Hepatocyte (in vitro differentiated cells): ENCODE data around the gene AIFM2. TPM values are rescaled to one million over a fixed set of nuclear protein-coding genes. Genes with fewer than 3 reads are reported as not detected.

Experiments
- DNase-seq: peaks from one replicate; pipeline ENCODE4 v3.0.0-alpha.2; 2016; ENCODE audit warnings: low spot score
- H2AFZ ChIP-seq: fragments of 200-600 bp; sonication (generic); 2 replicates; pipeline ENCODE4 v1.6.0; 2016; ENCODE audit warnings: antibody characterized with exemption, mild to moderate bottlenecking
- H3K27ac ChIP-seq: fragments of 200-600 bp; sonication (generic); 2 replicates; pipeline ENCODE4 v1.5.1; 2016; ENCODE audit warnings: mild to moderate bottlenecking
- H3K27me3 ChIP-seq: fragments of 200-600 bp; sonication (generic); 2 replicates; pipeline ENCODE4 v1.6.1; 2016
- H3K36me3 ChIP-seq: fragments of 200-600 bp; sonication (generic); replicated peaks from 2 replicates; pipeline ENCODE4 v1.5.1; 2016; ENCODE audit warnings: low read depth; ENCODE audit not compliant: insufficient read depth
- H3K4me1 ChIP-seq: fragments of 200-600 bp; sonication (generic); 2 replicates; pipeline ENCODE4 v1.5.1; 2016; ENCODE audit warnings: mild to moderate bottlenecking, moderate library complexity; ENCODE audit not compliant: insufficient read depth
- H3K4me2 ChIP-seq: fragments of 200-600 bp; sonication (generic); 2 replicates; pipeline ENCODE4 v1.6.0; 2016
- H3K4me3 ChIP-seq: fragments of 200-600 bp; sonication (generic); 2 replicates; pipeline ENCODE4 v1.5.1; 2016; ENCODE audit warnings: mild to moderate bottlenecking
- H3K79me2 ChIP-seq: fragments of 200-600 bp; sonication (generic); 2 replicates; pipeline ENCODE4 v1.6.0; 2017; ENCODE audit warnings: mild to moderate bottlenecking
- H3K9me2 ChIP-seq: fragments of 200-600 bp; sonication (generic); replicated peaks from 2 replicates; pipeline ENCODE4 v1.6.0; 2017; ENCODE audit warnings: mild to moderate bottlenecking; ENCODE audit not compliant: insufficient read depth
- H3K9me3 ChIP-seq: fragments of 200-600 bp; sonication (generic); 2 replicates; pipeline ENCODE4 v1.5.1; 2016; ENCODE audit warnings: low read depth, mild to moderate bottlenecking
- H4K20me1 ChIP-seq: fragments of 200-600 bp; sonication (generic); 2 replicates; pipeline ENCODE4 v1.6.0; 2016; ENCODE audit warnings: mild to moderate bottlenecking; ENCODE audit not compliant: insufficient read depth, poor library complexity, severe bottlenecking
- EZH2 ChIP-seq: fragments of 200-600 bp; sonication (generic); IDR thresholded peaks from 2 replicates; pipeline ENCODE4 v1.6.1; 2016; ENCODE audit warnings: antibody characterized with exemption, mild to moderate bottlenecking, borderline replicate concordance
- EZH2phosphoT487 ChIP-seq: fragments of 200-600 bp; sonication (generic); IDR thresholded peaks from one replicate; pipeline ENCODE4 v1.6.1; 2018; ENCODE audit warnings: antibody characterized with exemption, mild to moderate bottlenecking, low read depth, moderate library complexity; ENCODE audit not compliant: unreplicated experiment, severe bottlenecking
- WGBS: methylation state at CpG from one replicate; pipeline ENCODE4 v1.1.6; 2016; ENCODE audit warnings: low lambda C conversion rate; ENCODE audit errors: missing lambda C conversion rate; 5-methylcytosine and 5-hydroxymethylcytosine counted together
- polyA plus RNA-seq: library from polyadenylated mRNA; unstranded; fragments of >200 nt; fragmentation: Nextera tagmentation; extraction: Ambion mirVana; gene quantifications from 2 replicates; pipeline ENCODE4 v1.2.1, GENCODE V29; 2016
- total RNA-seq: library from RNA; depleted of rRNA; stranded (reverse); fragments of >200 nt; gene quantifications from 2 replicates; pipeline ENCODE4 v1.2.3, GENCODE V29; 2014
- TF ChIP-seq, protein P1 (sequence below): fragments of 200-600 bp; sonication (generic); IDR thresholded peaks from 2 replicates; pipeline ENCODE4 v1.5.1; 2016; ENCODE audit warnings: antibody characterized with exemption, mild to moderate bottlenecking; ENCODE audit not compliant: poor library complexity

The AIFM2 gene
- total and polyA plus RNA-seq, 2 experiments from 2014 or later, result 8.6 to 16.1 TPM

DNA sequence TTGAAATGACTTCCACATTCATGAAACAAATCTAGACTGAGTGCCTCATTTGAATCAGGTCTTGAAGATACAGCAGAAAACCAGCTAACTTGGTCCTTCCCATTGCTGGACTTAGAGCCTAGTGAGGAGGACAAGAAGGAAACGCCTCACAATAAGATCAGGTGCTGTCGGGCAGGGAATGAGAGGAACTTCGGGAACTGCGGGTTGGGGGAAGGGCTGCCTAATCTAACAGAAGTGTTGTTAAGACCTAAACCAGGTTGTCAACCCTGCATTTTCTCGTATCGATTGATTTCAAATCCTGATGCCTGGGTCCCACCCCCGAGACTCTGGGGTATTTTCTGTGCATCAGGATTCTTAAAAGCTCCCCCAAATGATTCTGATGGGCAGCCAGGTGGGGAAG lies 53.7 kb downstream of the AIFM2 start:
- no peaks in the 10 kb centered on the region for H3K36me3 ChIP-seq
- H3K4me3 ChIP-seq, result no peak overlapping the region
- no peak for DNase-seq

DNA sequence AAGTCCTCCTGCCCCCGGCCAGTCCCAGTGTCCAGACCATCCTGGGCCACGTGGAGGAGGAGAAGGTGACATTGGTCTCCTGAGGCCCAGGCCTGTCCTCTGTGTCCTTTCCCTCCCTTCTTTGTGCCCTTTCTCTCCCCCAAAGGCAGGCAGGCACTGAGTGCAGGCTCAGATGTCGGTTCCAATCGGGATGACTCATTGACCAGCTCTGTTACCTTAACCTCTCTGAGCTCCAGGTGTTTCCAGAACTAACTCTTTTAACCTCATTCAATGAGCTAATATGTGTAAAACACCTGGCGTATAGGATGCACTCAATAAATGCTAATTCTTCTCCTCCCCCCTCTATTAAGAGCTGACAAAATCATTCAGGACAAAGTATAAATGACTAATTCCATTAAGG lies 54.3 kb downstream of the AIFM2 start:
- Histone ChIP-seq H3K4me1 (no peaks in the 10 kb centered on the region), H3K79me2 (peaks cover 7% of the 10 kb centered on the region), H2AFZ (no peak overlapping the region), H3K9me2 (no peaks in the 10 kb centered on the region), H3K27me3 (no peaks in the 10 kb centered on the region), H3K27ac (no peak overlapping the region), H3K4me3 (no peak overlapping the region), H3K36me3 (no peaks in the 10 kb centered on the region), H3K4me2 (no peak overlapping the region), H4K20me1 (no peaks in the 10 kb centered on the region), H3K9me3 (no peaks in the 10 kb centered on the region)
- 96% methylated on average over 5 of the region's 5 CpGs for WGBS
- TF ChIP-seq, protein P1, sequence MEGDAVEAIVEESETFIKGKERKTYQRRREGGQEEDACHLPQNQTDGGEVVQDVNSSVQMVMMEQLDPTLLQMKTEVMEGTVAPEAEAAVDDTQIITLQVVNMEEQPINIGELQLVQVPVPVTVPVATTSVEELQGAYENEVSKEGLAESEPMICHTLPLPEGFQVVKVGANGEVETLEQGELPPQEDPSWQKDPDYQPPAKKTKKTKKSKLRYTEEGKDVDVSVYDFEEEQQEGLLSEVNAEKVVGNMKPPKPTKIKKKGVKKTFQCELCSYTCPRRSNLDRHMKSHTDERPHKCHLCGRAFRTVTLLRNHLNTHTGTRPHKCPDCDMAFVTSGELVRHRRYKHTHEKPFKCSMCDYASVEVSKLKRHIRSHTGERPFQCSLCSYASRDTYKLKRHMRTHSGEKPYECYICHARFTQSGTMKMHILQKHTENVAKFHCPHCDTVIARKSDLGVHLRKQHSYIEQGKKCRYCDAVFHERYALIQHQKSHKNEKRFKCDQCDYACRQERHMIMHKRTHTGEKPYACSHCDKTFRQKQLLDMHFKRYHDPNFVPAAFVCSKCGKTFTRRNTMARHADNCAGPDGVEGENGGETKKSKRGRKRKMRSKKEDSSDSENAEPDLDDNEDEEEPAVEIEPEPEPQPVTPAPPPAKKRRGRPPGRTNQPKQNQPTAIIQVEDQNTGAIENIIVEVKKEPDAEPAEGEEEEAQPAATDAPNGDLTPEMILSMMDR, result no peak
- TF ChIP-seq EZH2phosphoT487, result no peak
- TF ChIP-seq EZH2, result no peak
- DNase-seq, result no peak

More for the DNA sequence above, 53.7 kb downstream of the AIFM2 start:
- no peaks in the 10 kb centered on the region for H3K4me1 ChIP-seq
- no peaks in the 10 kb centered on the region for H3K9me3 ChIP-seq
- no peaks in the 10 kb centered on the region for H3K9me2 ChIP-seq
- H4K20me1 ChIP-seq, result no peaks in the 10 kb centered on the region
- H2AFZ ChIP-seq, result no peak overlapping the region
- TF ChIP-seq, protein P1, result no peak
- TF ChIP-seq EZH2phosphoT487 (no peak), EZH2 (no peak)
- WGBS, result 89% methylated on average over 7 of the region's 7 CpGs
- peaks cover 3% of the 10 kb centered on the region for H3K79me2 ChIP-seq
- no peak overlapping the region for H3K27ac ChIP-seq
- no peaks in the 10 kb centered on the region for H3K27me3 ChIP-seq
- no peak overlapping the region for H3K4me2 ChIP-seq

DNA sequence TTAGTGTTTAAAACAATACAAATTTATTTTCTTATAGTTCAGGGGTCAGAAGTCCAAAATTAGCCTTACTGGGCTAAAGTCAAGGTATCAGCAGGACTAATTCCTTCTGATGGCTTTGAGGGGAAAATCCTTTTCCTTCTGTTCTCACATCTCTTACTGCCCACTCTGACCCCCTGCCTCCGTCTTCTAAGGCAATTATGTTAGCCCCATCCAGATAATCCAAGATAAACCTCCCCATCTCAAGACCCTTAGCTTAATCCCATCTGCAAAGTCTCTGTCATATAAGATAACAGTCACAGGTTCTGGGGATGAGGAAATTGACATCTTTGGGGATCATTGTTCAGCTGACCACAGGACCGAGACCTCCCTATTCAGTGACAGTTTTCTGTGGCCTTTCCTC lies 57.7 kb downstream of the AIFM2 start:
- no peak overlapping the region for H2AFZ ChIP-seq
- no peaks in the 10 kb centered on the region for H3K9me2 ChIP-seq
- TF ChIP-seq, protein P1, result no peak
- TF ChIP-seq EZH2phosphoT487, result no peak
- no peak for TF ChIP-seq EZH2
- H3K27me3 ChIP-seq, result no peaks in the 10 kb centered on the region
- H3K9me3 ChIP-seq, result no peaks in the 10 kb centered on the region
- H3K36me3 ChIP-seq, result no peaks in the 10 kb centered on the region
- H4K20me1 ChIP-seq, result no peaks in the 10 kb centered on the region
- no peak overlapping the region for H3K27ac ChIP-seq
- H3K4me1 ChIP-seq, result no peaks in the 10 kb centered on the region
- peaks cover 28% of the 10 kb centered on the region for H3K79me2 ChIP-seq
- no peak overlapping the region for H3K4me2 ChIP-seq
- WGBS, result 89% methylated on average over 2 of the region's 2 CpGs
- no peak overlapping the region for H3K4me3 ChIP-seq
- no peak for DNase-seq

DNA sequence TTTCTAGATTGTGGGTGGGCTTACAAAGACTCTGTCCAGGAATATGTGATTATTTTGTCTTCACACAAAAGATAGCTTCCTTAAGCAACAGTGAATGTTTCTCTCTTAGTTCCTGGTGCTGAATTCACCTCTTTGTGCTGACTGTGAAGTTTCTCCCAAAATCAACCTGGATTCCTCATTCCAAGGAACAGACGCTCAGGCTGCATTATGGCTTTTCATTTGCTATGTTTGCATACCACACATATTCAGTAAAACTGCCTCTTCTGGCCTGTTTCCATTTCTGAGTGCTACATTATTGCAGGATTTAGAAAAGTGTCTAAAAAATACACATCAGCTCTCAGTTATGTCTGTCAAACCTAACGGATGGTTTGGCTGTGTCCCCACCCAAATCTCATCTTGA lies 58.5 kb downstream of the AIFM2 start:
- Histone ChIP-seq H4K20me1 (no peaks in the 10 kb centered on the region), H3K4me1 (no peaks in the 10 kb centered on the region), H3K79me2 (peaks cover 36% of the 10 kb centered on the region), H3K27ac (no peak overlapping the region), H3K4me3 (no peak overlapping the region), H3K9me2 (no peaks in the 10 kb centered on the region), H3K36me3 (no peaks in the 10 kb centered on the region), H3K27me3 (no peaks in the 10 kb centered on the region), H2AFZ (no peak overlapping the region), H3K4me2 (no peak overlapping the region), H3K9me3 (no peaks in the 10 kb centered on the region)
- no peak for DNase-seq
- TF ChIP-seq EZH2 (no peak), EZH2phosphoT487 (no peak)
- TF ChIP-seq, protein P1, result no peak
- WGBS, result 57% methylated on average over 2 of the region's 2 CpGs
